ENCODE results near the gene BBIP1.

BBIP1 gene

DNA sequence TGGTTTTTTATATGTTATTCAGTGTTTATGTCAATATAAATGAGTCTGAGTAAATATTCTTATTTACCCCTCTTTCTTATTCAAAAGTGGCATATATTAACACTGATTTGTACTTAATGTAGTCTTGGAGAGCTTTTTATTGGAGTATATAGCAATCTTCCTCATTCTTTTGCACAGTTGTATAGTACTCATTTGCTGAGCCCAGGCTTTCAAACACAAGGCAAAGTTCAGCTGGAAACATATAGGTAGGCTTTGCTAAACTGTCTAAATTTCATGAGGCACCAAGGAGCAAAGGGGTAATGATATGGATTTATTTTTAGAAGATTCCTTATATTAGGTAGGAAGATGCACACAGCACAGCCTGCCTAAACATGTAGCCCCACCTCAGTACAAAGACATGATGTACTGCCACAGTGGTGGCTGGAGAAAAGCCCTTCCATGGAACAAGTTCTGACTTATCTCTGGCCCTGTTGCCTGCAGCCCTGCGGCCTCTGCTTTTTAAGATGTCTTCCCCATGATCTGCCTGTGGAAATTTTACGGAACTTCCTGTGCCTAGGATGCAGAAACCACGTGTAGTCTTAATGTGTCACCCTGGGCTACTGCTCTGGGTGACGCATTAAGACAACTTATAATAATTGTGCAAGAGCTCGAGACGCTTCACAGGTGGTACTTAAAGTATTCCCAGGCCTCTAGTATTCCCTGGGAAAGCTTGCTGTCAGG is 56.9 kb downstream of the BBIP1 start:
- DNase-seq, result no peak

- no peak for DNase-seq
Observed at GRCh38 chr10:110861476-110861875, 57.5 kb downstream of the BBIP1 start.

- DNase-seq, result no peak
Observed at GRCh38 chr10:110860576-110861241, 58.3 kb downstream of the BBIP1 start.

DNA sequence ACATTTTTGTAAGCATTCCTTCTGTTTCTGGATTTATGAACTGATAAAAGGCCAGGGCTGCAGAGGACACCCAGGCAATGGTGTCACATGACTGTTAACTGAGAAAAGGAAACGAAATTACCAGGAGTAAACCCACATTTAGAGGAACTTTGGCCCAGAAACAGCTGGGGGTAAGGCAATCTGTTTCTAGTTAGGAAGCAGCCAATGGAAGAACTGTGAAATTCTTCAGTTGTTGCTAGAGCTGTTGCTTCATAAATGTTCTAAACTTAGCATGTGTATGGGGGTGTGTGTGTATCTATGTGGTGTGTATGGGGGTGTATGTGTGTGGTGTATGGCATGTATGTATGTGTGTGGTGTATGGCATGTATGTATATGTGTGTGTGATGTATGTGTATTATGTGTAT is 59.0 kb downstream of the BBIP1 start:
- DNase-seq, result no peak

- DNase-seq, result no peak
Observed at GRCh38 chr10:110859206-110859972, 59.6 kb downstream of the BBIP1 start.

DNA sequence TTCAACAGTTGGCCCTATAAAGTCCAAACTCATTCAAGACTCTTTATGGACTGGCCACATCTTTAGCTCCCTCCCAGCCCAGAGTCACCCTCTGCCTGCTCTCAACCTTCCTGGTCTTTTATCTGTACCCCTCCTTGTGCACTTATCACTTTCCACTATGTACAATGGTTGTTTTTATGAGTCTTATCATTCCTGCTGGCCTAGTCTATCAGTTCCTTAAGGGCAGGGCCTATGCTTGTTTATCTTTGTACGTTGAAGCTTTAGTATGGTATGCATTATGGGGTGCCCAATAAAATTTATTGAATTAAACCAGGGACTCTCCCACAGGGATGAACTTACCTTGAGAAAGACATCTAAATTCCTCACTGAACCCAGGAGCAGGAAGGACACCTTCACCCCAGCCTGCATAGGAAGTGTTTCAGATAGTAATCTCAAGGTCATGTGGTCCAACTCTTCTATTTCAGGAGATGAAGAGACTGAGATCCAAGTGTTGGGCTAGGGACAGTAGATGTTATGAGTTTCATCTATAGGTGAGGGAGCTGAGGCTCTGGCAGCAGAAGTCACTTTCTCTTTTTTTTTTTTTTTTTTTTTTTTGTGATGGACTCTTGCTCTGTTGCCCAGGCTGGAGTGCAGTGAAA is 60.6 kb downstream of the BBIP1 start:
- no peak for DNase-seq

- peak; percentile 89 for DNase-seq
Observed at GRCh38 chr10:110857265-110858171, 61.5 kb downstream of the BBIP1 start.

GRCh38 chr10:110853921-110854605 is 64.9 kb downstream of the BBIP1 start:
- no peak for DNase-seq

GRCh38 chr10:110852947-110853346 is 66.0 kb downstream of the BBIP1 start:
- DNase-seq, result no peak

- DNase-seq, result no peak
Observed at GRCh38 chr10:110852255-110852896, 66.6 kb downstream of the BBIP1 start.

GRCh38 chr10:110851020-110851612 is 67.9 kb downstream of the BBIP1 start:
- DNase-seq, result no peak

GRCh38 chr10:110850099-110850498 is 68.9 kb downstream of the BBIP1 start:
- no peak for DNase-seq

Measured in NCI-H1092 treated with DMSO at 0.1 percent for 48 hours (cell line).